Mesendoderm (in vitro differentiated cells): ENCODE data around the gene KRTAP20-1.

Experiments
- DNase-seq: peaks from one replicate; pipeline ENCODE4 v3.0.0; 2013
- H2AK5ac ChIP-seq: 2 replicates; pipeline ENCODE4 v1.6.1; 2013; ENCODE audit warnings: low read length, inconsistent platforms
- H2BK120ac ChIP-seq: 2 replicates; pipeline ENCODE4 v1.6.1; 2013; ENCODE audit warnings: low read depth, mild to moderate bottlenecking, low read length, moderate library complexity, mixed read lengths
- H2BK15ac ChIP-seq: replicated peaks from 2 replicates; pipeline ENCODE4 v1.6.1; 2013; ENCODE audit warnings: low read depth, mild to moderate bottlenecking, moderate library complexity
- H2BK5ac ChIP-seq: 2 replicates; pipeline ENCODE4 v1.6.1; 2013; ENCODE audit warnings: low read length, inconsistent platforms
- H3K18ac ChIP-seq: 2 replicates; pipeline ENCODE4 v1.6.1; 2013; ENCODE audit warnings: mild to moderate bottlenecking, low read length, mixed read lengths
- H3K23ac ChIP-seq: one replicate; pipeline ENCODE4 v1.6.1; 2013; ENCODE audit warnings: low read length
- H3K27ac ChIP-seq: 2 replicates; pipeline ENCODE4 v1.5.1; 2013; ENCODE audit warnings: low read depth, mild to moderate bottlenecking, inconsistent platforms, low read length, moderate library complexity
- H3K27me3 ChIP-seq: 2 replicates; pipeline ENCODE4 v1.6.1; 2013; ENCODE audit warnings: low read length, control low read depth, mild to moderate bottlenecking, inconsistent platforms; ENCODE audit not compliant: insufficient read depth, poor library complexity
- H3K36me3 ChIP-seq: 2 replicates; pipeline ENCODE4 v1.6.1; 2013; ENCODE audit warnings: low read length, inconsistent platforms; ENCODE audit not compliant: control insufficient read depth, insufficient read depth
- H3K4ac ChIP-seq: one replicate; pipeline ENCODE4 v1.6.1; 2013; ENCODE audit warnings: low read depth, mild to moderate bottlenecking, low read length, moderate library complexity
- H3K4me1 ChIP-seq: 2 replicates; pipeline ENCODE4 v1.6.1; 2013; ENCODE audit warnings: low read depth, low read length, inconsistent platforms; ENCODE audit not compliant: control insufficient read depth
- H3K4me2 ChIP-seq: 2 replicates; pipeline ENCODE4 v1.6.1; 2013; ENCODE audit warnings: low read length
- H3K4me3 ChIP-seq: 2 replicates; pipeline ENCODE4 v1.5.1; 2013; ENCODE audit warnings: mild to moderate bottlenecking, low read length
- H3K56ac ChIP-seq: one replicate; pipeline ENCODE4 v1.6.1; 2013; ENCODE audit warnings: low read length
- H3K79me1 ChIP-seq: 2 replicates; pipeline ENCODE4 v1.6.1; 2013; ENCODE audit warnings: low read length, inconsistent platforms
- H3K79me2 ChIP-seq: 2 replicates; pipeline ENCODE4 v1.6.1; 2013; ENCODE audit warnings: mild to moderate bottlenecking, low read length; ENCODE audit not compliant: control insufficient read depth, insufficient read depth
- H3K9ac ChIP-seq: 2 replicates; pipeline ENCODE4 v1.6.1; 2013; ENCODE audit warnings: low read length, inconsistent platforms
- H4K5ac ChIP-seq: one replicate; pipeline ENCODE4 v1.6.1; 2013; ENCODE audit warnings: low read length
- H4K8ac ChIP-seq: one replicate; pipeline ENCODE4 v1.6.1; 2013; ENCODE audit warnings: low read depth, mild to moderate bottlenecking, control low read depth, low read length, moderate library complexity
- WGBS: extraction: QIAGEN DNeasy Blood & Tissue Kit; methylation state at CpG from one replicate; pipeline ENCODE4 v1.1.7; 2013; ENCODE audit warnings: low lambda C conversion rate, missing lambda C conversion rate; ENCODE audit not compliant: insufficient coverage; ENCODE audit errors: extremely low coverage; 5-methylcytosine and 5-hydroxymethylcytosine counted together

KRTAP20-1 gene

GRCh38 chr21:30628109-30628508 lies 11.9 kb downstream of the KRTAP20-1 start:
- Histone ChIP-seq H3K9ac (no peak overlapping the region), H3K4me3 (no peak overlapping the region), H3K4me1 (no peaks in the 10 kb centered on the region), H3K4me2 (no peak overlapping the region), H3K4ac (no peak overlapping the region), H3K27me3 (no peaks in the 10 kb centered on the region), H4K8ac (no peak overlapping the region), H2AK5ac (no peak overlapping the region), H2BK5ac (no peak overlapping the region), H3K18ac (no peak overlapping the region), H3K79me2 (no peaks in the 10 kb centered on the region), H3K27ac (no peak overlapping the region), H3K79me1 (no peaks in the 10 kb centered on the region), H2BK120ac (no peak overlapping the region), H2BK15ac (no peak overlapping the region), H3K36me3 (no peaks in the 10 kb centered on the region), H3K56ac (no peak overlapping the region), H3K23ac (no peak overlapping the region), H4K5ac (no peak overlapping the region)
- no peak for DNase-seq
- no CpG with 5 or more reads among the region's 4 CpGs for WGBS

GRCh38 chr21:30629200-30629599 lies 13.0 kb downstream of the KRTAP20-1 start:
- H3K9ac ChIP-seq = no peak overlapping the region
- H3K79me2 ChIP-seq = no peaks in the 10 kb centered on the region
- no peaks in the 10 kb centered on the region for H3K36me3 ChIP-seq
- H4K8ac ChIP-seq = no peak overlapping the region
- no CpG with 5 or more reads among the region's 1 CpG for WGBS
- H2BK5ac ChIP-seq = no peak overlapping the region
- no peaks in the 10 kb centered on the region for H3K27me3 ChIP-seq
- H3K56ac ChIP-seq = no peak overlapping the region
- H2BK15ac ChIP-seq = no peak overlapping the region
- no peak overlapping the region for H3K27ac ChIP-seq
- no peak overlapping the region for H3K4me2 ChIP-seq
- no peaks in the 10 kb centered on the region for H3K4me1 ChIP-seq
- no peak for DNase-seq
- H3K18ac ChIP-seq = no peak overlapping the region
- no peak overlapping the region for H3K23ac ChIP-seq
- no peak overlapping the region for H2AK5ac ChIP-seq
- no peaks in the 10 kb centered on the region for H3K79me1 ChIP-seq
- no peak overlapping the region for H4K5ac ChIP-seq
- no peak overlapping the region for H3K4ac ChIP-seq
- no peak overlapping the region for H2BK120ac ChIP-seq
- no peak overlapping the region for H3K4me3 ChIP-seq

- Histone ChIP-seq H3K4me3 (no peak within 1 kb of the TSS), H3K4ac (no peak within 1 kb of the TSS), H2AK5ac (no peak within 1 kb of the TSS), H3K79me1 (no peaks in the 10 kb centered on the region), H3K4me2 (no peak within 1 kb of the TSS), H2BK15ac (no peak within 1 kb of the TSS), H2BK120ac (no peak within 1 kb of the TSS), H3K56ac (no peak within 1 kb of the TSS), H2BK5ac (no peak within 1 kb of the TSS), H3K23ac (no peak within 1 kb of the TSS), H3K4me1 (no peaks in the 10 kb centered on the region), H4K8ac (no peak within 1 kb of the TSS), H3K36me3 (no peaks in the 10 kb centered on the region), H3K18ac (no peak within 1 kb of the TSS), H3K27ac (no peak within 1 kb of the TSS), H4K5ac (no peak within 1 kb of the TSS), H3K9ac (no peak within 1 kb of the TSS), H3K79me2 (no peaks in the 10 kb centered on the region), H3K27me3 (no peaks in the 10 kb centered on the region)
- no peak for DNase-seq
- WGBS = no CpG with 5 or more reads among the region's 1 CpG
Measured at GRCh38 chr21:30634906-30635305, 18.7 kb downstream of the KRTAP20-1 start, which contains the start of gene KRTAP20-2. TSS of gene KRTAP20-2 (plus strand) at chr21:30635206. CDS start at chr21:30635264, 58 bp downstream.

GRCh38 chr21:30638686-30639085 lies 22.5 kb downstream of the KRTAP20-1 start:
- H4K8ac ChIP-seq = no peak overlapping the region
- WGBS = no CpG with 5 or more reads among the region's 3 CpGs

GRCh38 chr21:30642564-30642963 lies 26.3 kb downstream of the KRTAP20-1 start, which contains the start of gene KRTAP20-3:
TSS of gene KRTAP20-3 (plus strand) at chr21:30642864.
- no CpG with 5 or more reads among the region's 2 CpGs for WGBS
- H2AK5ac ChIP-seq = no peak within 1 kb of the TSS
- no peak within 1 kb of the TSS for H3K27ac ChIP-seq
- no peaks in the 10 kb centered on the region for H3K27me3 ChIP-seq
- H3K4me3 ChIP-seq = no peak within 1 kb of the TSS
- no peak within 1 kb of the TSS for H3K18ac ChIP-seq
- no peak within 1 kb of the TSS for H4K5ac ChIP-seq
- no peak within 1 kb of the TSS for H3K23ac ChIP-seq
- no peak within 1 kb of the TSS for H2BK15ac ChIP-seq
- H3K9ac ChIP-seq = no peak within 1 kb of the TSS
- no peaks in the 10 kb centered on the region for H3K4me1 ChIP-seq
- H2BK120ac ChIP-seq = no peak within 1 kb of the TSS
- no peaks in the 10 kb centered on the region for H3K79me1 ChIP-seq
- H3K79me2 ChIP-seq = no peaks in the 10 kb centered on the region
- no peaks in the 10 kb centered on the region for H3K36me3 ChIP-seq
- no peak within 1 kb of the TSS for H3K4ac ChIP-seq
- no peak within 1 kb of the TSS for H2BK5ac ChIP-seq
- no peak within 1 kb of the TSS for H3K4me2 ChIP-seq
- H4K8ac ChIP-seq = no peak within 1 kb of the TSS
- DNase-seq = no peak
- no peak within 1 kb of the TSS for H3K56ac ChIP-seq

More at GRCh38 chr21:30638686-30639085, 22.5 kb downstream of the KRTAP20-1 start:
- Histone ChIP-seq H3K4ac (no peak overlapping the region), H3K56ac (no peak overlapping the region), H4K5ac (no peak overlapping the region), H3K4me3 (no peak overlapping the region), H3K9ac (no peak overlapping the region), H2BK5ac (no peak overlapping the region), H3K18ac (no peak overlapping the region), H3K79me1 (no peaks in the 10 kb centered on the region), H3K4me1 (no peaks in the 10 kb centered on the region), H3K23ac (no peak overlapping the region), H3K79me2 (no peaks in the 10 kb centered on the region), H3K36me3 (no peaks in the 10 kb centered on the region), H2BK120ac (no peak overlapping the region), H3K4me2 (no peak overlapping the region), H3K27ac (no peak overlapping the region), H3K27me3 (no peaks in the 10 kb centered on the region), H2BK15ac (no peak overlapping the region), H2AK5ac (no peak overlapping the region)
- no peak for DNase-seq

- H2BK15ac ChIP-seq = no peak overlapping the region
- WGBS = no CpG with 5 or more reads among the region's 1 CpG
- H2BK5ac ChIP-seq = no peak overlapping the region
- H3K4ac ChIP-seq = no peak overlapping the region
- H4K8ac ChIP-seq = no peak overlapping the region
- H3K56ac ChIP-seq = no peak overlapping the region
- no peak overlapping the region for H3K27ac ChIP-seq
- H3K36me3 ChIP-seq = no peaks in the 10 kb centered on the region
- H2AK5ac ChIP-seq = no peak overlapping the region
- H3K18ac ChIP-seq = no peak overlapping the region
- H3K4me3 ChIP-seq = no peak overlapping the region
- H3K79me2 ChIP-seq = no peaks in the 10 kb centered on the region
- no peak overlapping the region for H2BK120ac ChIP-seq
- DNase-seq = no peak
- H3K79me1 ChIP-seq = no peaks in the 10 kb centered on the region
- H3K27me3 ChIP-seq = no peaks in the 10 kb centered on the region
- no peak overlapping the region for H3K9ac ChIP-seq
- H3K4me2 ChIP-seq = no peak overlapping the region
- H3K23ac ChIP-seq = no peak overlapping the region
- no peak overlapping the region for H4K5ac ChIP-seq
- H3K4me1 ChIP-seq = no peaks in the 10 kb centered on the region
Measured at GRCh38 chr21:30646904-30647414, 30.7 kb downstream of the KRTAP20-1 start.
